HFFc6 (cell line): ENCODE data around the gene SIRT5. TPM values are rescaled to one million over a fixed set of nuclear protein-coding genes. Genes with fewer than 3 reads are reported as not detected.

ENCODE experiments used
- DNase-seq: peaks from one replicate; pipeline ENCODE4 v3.0.0-alpha.2; 2018
- H3K27ac Mint-ChIP-seq: 2 replicates; pipeline ENCODE4 v1.8.0; 2020; ENCODE audit warnings: mild to moderate bottlenecking, mixed read lengths
- H3K27me3 Mint-ChIP-seq: 2 replicates; pipeline ENCODE4 v1.8.0; 2021; ENCODE audit warnings: mild to moderate bottlenecking, moderate library complexity, mixed read lengths; ENCODE audit not compliant: insufficient read depth
- H3K36me3 Mint-ChIP-seq: 2 replicates; pipeline ENCODE4 v1.8.0; 2021; ENCODE audit warnings: low read depth, mixed read lengths
- H3K4me1 Mint-ChIP-seq: 2 replicates; pipeline ENCODE4 v1.8.0; 2020; ENCODE audit warnings: low read depth, mixed read lengths
- H3K4me3 Mint-ChIP-seq: 2 replicates; pipeline ENCODE4 v1.8.0; 2020; ENCODE audit warnings: mild to moderate bottlenecking, moderate library complexity, mixed read lengths
- H3K9me3 Mint-ChIP-seq: 2 replicates; pipeline ENCODE4 v1.8.0; 2020; ENCODE audit warnings: mild to moderate bottlenecking, mixed read lengths
- CTCF ChIP-seq: fragments of 200-600 bp; sonication (generic); IDR thresholded peaks from 2 replicates; pipeline ENCODE4 v1.5.0; 2021; ENCODE audit warnings: antibody characterized with exemption, mild to moderate bottlenecking
- total RNA-seq, 6 experiments: library from RNA; stranded (reverse); fragmentation: NEBNext Ultra II Directional; extraction: Animal tissue kit (Norgen Biotek cat#: 25700); gene quantifications; 2 replicates in 1 of 6; 3 replicates in 5 of 6; pipeline ENCODE4 v1.2.3, GENCODE V29; 2021

The SIRT5 gene
- total RNA-seq, 6 experiments from 2014 or later = 4.3 to 7.0 (median 6.3) TPM

DNA sequence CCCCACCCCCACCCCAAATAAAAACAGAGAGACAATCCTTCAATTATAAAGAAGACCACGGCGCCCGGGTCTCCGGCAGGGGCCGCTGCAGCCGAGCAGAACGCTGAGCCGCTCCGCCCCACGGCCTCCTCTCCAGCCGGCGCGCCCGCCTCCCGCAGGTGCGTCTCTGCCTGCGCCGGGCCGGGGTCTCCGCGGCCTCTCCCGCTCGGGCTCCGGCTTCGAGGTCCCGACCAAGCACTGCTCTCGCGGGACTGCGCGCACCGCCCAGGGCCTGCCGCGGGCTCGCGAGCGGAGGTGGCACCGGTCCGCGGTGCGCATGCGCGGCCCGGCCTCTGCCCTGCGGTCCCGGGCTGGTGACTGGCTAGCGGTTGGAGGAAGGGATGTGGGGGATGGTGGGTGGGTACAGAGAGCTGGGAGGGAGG is 241 bp upstream of the SIRT5 start:
- no peaks in the 10 kb centered on the region for H3K9me3 Mint-ChIP-seq
- peaks cover 9% of the 10 kb centered on the region; the same call in 1 of the 2 replicates for H3K36me3 Mint-ChIP-seq
- peaks cover 2% of the 10 kb centered on the region for H3K27me3 Mint-ChIP-seq

GRCh38 chr6:13575377-13575775 is 975 bp downstream of the SIRT5 start:
- Mint-ChIP-seq H3K27me3 (peaks cover 2% of the 10 kb centered on the region), H3K4me1 (peaks cover 18% of the 10 kb centered on the region)

More for the DNA sequence above, 241 bp upstream of the SIRT5 start:
- H3K4me3 Mint-ChIP-seq = peak overlapping the region; percentile 96
- TF ChIP-seq CTCF = peak; percentile 66
- peak; percentile 83 for DNase-seq
- peaks cover 18% of the 10 kb centered on the region for H3K4me1 Mint-ChIP-seq
- H3K27ac Mint-ChIP-seq = peak overlapping the region; percentile 94

DNA sequence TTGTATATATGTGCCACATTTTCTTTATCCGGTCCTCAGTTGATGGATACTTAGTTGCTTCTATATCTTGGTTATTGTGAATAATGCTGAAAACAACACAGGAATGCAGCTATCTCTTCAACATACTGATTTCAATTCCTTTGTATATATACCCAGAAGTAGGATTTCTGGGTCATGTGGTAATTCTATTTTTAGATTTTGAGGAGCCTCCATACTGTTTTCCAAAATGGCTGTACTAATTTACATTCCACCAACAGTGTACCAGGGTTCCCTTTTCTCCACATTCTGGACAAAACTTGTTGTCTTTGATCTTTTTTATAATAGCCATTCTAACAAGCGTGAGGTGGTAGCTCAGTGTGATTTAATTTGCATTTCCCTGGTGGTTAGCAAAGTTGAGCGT is 1.6 kb downstream of the SIRT5 start:
- peak overlapping the region; percentile 20; the same call in 1 of the 2 replicates for H3K4me3 Mint-ChIP-seq
- DNase-seq = no peak
- no peak for TF ChIP-seq CTCF
- no peaks in the 10 kb centered on the region for H3K9me3 Mint-ChIP-seq
- peaks cover 2% of the 10 kb centered on the region for H3K27me3 Mint-ChIP-seq
- peaks cover 18% of the 10 kb centered on the region for H3K4me1 Mint-ChIP-seq
- H3K36me3 Mint-ChIP-seq = peaks cover 18% of the 10 kb centered on the region
- H3K27ac Mint-ChIP-seq = no peak overlapping the region

More at GRCh38 chr6:13575377-13575775, 975 bp downstream of the SIRT5 start:
- Mint-ChIP-seq H3K27ac (peak overlapping the region; percentile 94), H3K36me3 (peaks cover 11% of the 10 kb centered on the region; the same call in 1 of the 2 replicates), H3K9me3 (no peaks in the 10 kb centered on the region), H3K4me3 (peak overlapping the region; percentile 96)
- TF ChIP-seq CTCF = peak; percentile 95
- DNase-seq = no peak

- H3K9me3 Mint-ChIP-seq = no peaks in the 10 kb centered on the region
- no peak overlapping the region for H3K27ac Mint-ChIP-seq
- no peak for TF ChIP-seq CTCF
- H3K27me3 Mint-ChIP-seq = no peaks in the 10 kb centered on the region; the same call in none of the 2 replicates
- H3K4me3 Mint-ChIP-seq = no peak overlapping the region
- H3K4me1 Mint-ChIP-seq = peaks cover 18% of the 10 kb centered on the region
- no peak for DNase-seq
- peaks cover 9% of the 10 kb centered on the region for H3K36me3 Mint-ChIP-seq
Observed at GRCh38 chr6:13577926-13578325, 3.5 kb downstream of the SIRT5 start.

GRCh38 chr6:13579911-13580310 is 5.5 kb downstream of the SIRT5 start:
- Mint-ChIP-seq H3K27me3 (no peaks in the 10 kb centered on the region), H3K9me3 (no peaks in the 10 kb centered on the region), H3K4me3 (no peak overlapping the region), H3K27ac (no peak overlapping the region), H3K36me3 (peaks cover 9% of the 10 kb centered on the region), H3K4me1 (peaks cover 8% of the 10 kb centered on the region)
- no peak for DNase-seq
- TF ChIP-seq CTCF = no peak
